ENCODE results near the gene ISLR2. TPM values are rescaled to one million over a fixed set of nuclear protein-coding genes. Genes with fewer than 3 reads are reported as not detected.
A peak's percentile ranks its signal among the peaks of the same experiment; 100 is the strongest.

The ISLR2 gene
- total RNA-seq, 4 donors from 2014 or later = 0.83 to 4.9 (median 1.2) TPM

- no peak for DNase-seq (ENCODE audit: extremely low spot score)
- Histone ChIP-seq H3K36me3 (no peaks in the 10 kb centered on the region), H3K4me3 (no peak overlapping the region), H3K9me3 (peaks cover 0 to 9% (median 4%) of the 10 kb centered on the region in 4 donors), H3K27ac (replicated peaks in 1 of 4) (no peak overlapping the region), H3K27me3 (peaks cover 0 to 7% (median 0%) of the 10 kb centered on the region in 4 donors), H3K4me1 (no peaks in the 10 kb centered on the region)
- intact Hi-C loops (cut with DNase I) = no loop called here
- TF ChIP-seq EP300 (IDR thresholded peaks at IDR 0.05) (no peak), POLR2A (IDR thresholded peaks at IDR 0.05; ENCODE audit: low read depth) (no peak), CTCF (IDR thresholded peaks at IDR 0.05) (no peak), POLR2AphosphoS5 (IDR thresholded peaks at IDR 0.05) (no peak)
- 64% methylated on average over 2 of the region's 2 CpGs for WGBS
These were observed 16.7 kb downstream of the ISLR2 start for GRCh38 chr15:74147051-74147450.

GRCh38 chr15:74155766-74156417, 25.5 kb downstream of the ISLR2 start:
- TF ChIP-seq EP300 (IDR thresholded peaks at IDR 0.05) = no peak
- no peak for TF ChIP-seq CTCF (IDR thresholded peaks at IDR 0.05)
- TF ChIP-seq POLR2A (IDR thresholded peaks at IDR 0.05; ENCODE audit: low read depth) = no peak
- TF ChIP-seq POLR2AphosphoS5 (IDR thresholded peaks at IDR 0.05) = no peak
- no peaks in the 10 kb centered on the region for H3K9me3 ChIP-seq
- no peaks in the 10 kb centered on the region for H3K36me3 ChIP-seq
- 73% methylated on average over 14 of the region's 14 CpGs for WGBS
- H3K27ac ChIP-seq (replicated peaks in 1 of 4) = peak overlapping the region in 2 of 4 donors; percentile 59 to 62
- H3K4me1 ChIP-seq = peaks cover 24 to 40% (median 33%) of the 10 kb centered on the region in 4 donors
- H3K4me3 ChIP-seq = no peak overlapping the region
- H3K27me3 ChIP-seq = no peaks in the 10 kb centered on the region
- no peak for DNase-seq (ENCODE audit: extremely low spot score)
- intact Hi-C loops (cut with DNase I) = no loop called here

- no peak for TF ChIP-seq CTCF (IDR thresholded peaks at IDR 0.05)
- TF ChIP-seq POLR2AphosphoS5 (IDR thresholded peaks at IDR 0.05) = peak in 1 of 2 donors; percentile 49
- no peak for TF ChIP-seq EP300 (IDR thresholded peaks at IDR 0.05)
- intact Hi-C loops (cut with DNase I) = no loop called here
- H3K36me3 ChIP-seq = no peaks in the 10 kb centered on the region
- no peaks in the 10 kb centered on the region for H3K27me3 ChIP-seq
- WGBS = 2% methylated on average over 7 of the region's 7 CpGs
- no peak overlapping the region for H3K4me3 ChIP-seq
- no peak for DNase-seq (ENCODE audit: extremely low spot score)
- no peaks in the 10 kb centered on the region for H3K9me3 ChIP-seq
- H3K4me1 ChIP-seq = peaks cover 24 to 40% (median 33%) of the 10 kb centered on the region in 4 donors
- H3K27ac ChIP-seq (replicated peaks in 1 of 4) = peak overlapping the region; percentile 3 to 62 (median 52)
These were observed 26.5 kb downstream of the ISLR2 start for GRCh38 chr15:74156678-74157411.

- H3K27ac ChIP-seq (replicated peaks in 1 of 4) = peak overlapping the region; percentile 3 to 62 (median 52)
These were observed 27.8 kb downstream of the ISLR2 start for GRCh38 chr15:74157868-74158827.

More at GRCh38 chr15:74157868-74158827, 27.8 kb downstream of the ISLR2 start:
- Histone ChIP-seq H3K9me3 (no peaks in the 10 kb centered on the region), H3K36me3 (no peaks in the 10 kb centered on the region), H3K27me3 (no peaks in the 10 kb centered on the region), H3K4me3 (no peak overlapping the region), H3K4me1 (peaks cover 24 to 40% (median 33%) of the 10 kb centered on the region in 4 donors)
- WGBS = 95% methylated on average over 9 of the region's 9 CpGs
- TF ChIP-seq CTCF (IDR thresholded peaks at IDR 0.05) = no peak
- no peak for TF ChIP-seq EP300 (IDR thresholded peaks at IDR 0.05)
- no peak for TF ChIP-seq POLR2A (IDR thresholded peaks at IDR 0.05; ENCODE audit: low read depth)
- no peak for TF ChIP-seq POLR2AphosphoS5 (IDR thresholded peaks at IDR 0.05)
- DNase-seq (ENCODE audit: extremely low spot score) = no peak
- intact Hi-C loops (cut with DNase I) = no loop called here

Data from esophagus muscularis mucosa (tissue), 4 donors.